HS-5 (cell line): ENCODE data around the gene SLC6A6.
A peak's percentile ranks its signal among the peaks of the same experiment; 100 is the strongest.
"Not testable (repeated sequence)": the region's sequence is repeated elsewhere in the genome, so short reads cannot be mapped to it uniquely, and the experiment has no call there.

ENCODE experiments used
- DNase-seq: peaks from one replicate; pipeline ENCODE4 v3.0.0-alpha.2; 2012; ENCODE audit warnings: low read depth

The SLC6A6 gene

DNA sequence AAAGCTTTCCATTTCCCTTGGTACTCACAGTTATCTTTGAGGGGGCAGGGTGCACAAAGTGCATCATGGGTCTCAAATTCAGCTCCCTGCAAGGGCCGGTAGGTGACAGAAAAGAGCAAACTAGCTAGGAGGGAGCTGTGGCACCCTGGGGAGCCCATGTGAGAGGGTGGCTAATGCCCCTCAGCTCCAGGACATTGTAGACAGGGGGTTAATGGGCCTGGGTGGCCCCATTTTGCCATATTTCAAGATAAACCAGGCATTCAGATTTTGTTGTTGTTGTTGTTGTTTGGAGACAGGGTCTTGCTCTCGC, 3.7 kb upstream of the SLC6A6 start:
- DNase-seq = no peak

DNA sequence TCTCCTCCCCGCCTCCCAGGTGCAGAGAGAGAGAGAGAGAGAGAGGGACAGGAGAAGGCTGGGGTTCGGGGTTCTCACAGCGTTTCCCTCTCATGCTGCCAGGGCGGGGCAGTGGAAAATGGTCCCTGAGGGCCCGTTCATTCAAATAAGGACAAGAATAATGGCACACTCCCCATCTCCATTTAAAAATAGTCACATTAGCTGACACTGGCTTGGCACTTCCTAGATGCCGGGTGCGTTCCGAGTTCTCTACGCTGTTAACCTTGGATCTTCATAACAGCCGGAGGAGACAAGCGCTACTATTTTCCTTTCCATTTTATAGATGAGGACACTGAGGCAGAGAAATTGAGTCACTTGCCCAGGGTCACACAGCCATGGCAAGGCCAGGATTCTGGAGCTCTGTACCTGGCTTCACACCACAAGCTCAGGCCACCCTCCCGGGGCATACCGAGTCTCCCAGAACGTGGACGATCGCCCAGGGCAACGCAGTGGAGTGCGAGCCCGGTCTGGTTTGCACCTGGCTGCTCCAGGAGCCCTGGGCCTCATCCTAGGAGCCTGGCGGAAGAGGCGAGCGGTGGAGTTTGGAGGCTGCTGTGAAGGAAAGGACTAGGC, 608 bp upstream of the SLC6A6 start:
- DNase-seq = no peak

DNA sequence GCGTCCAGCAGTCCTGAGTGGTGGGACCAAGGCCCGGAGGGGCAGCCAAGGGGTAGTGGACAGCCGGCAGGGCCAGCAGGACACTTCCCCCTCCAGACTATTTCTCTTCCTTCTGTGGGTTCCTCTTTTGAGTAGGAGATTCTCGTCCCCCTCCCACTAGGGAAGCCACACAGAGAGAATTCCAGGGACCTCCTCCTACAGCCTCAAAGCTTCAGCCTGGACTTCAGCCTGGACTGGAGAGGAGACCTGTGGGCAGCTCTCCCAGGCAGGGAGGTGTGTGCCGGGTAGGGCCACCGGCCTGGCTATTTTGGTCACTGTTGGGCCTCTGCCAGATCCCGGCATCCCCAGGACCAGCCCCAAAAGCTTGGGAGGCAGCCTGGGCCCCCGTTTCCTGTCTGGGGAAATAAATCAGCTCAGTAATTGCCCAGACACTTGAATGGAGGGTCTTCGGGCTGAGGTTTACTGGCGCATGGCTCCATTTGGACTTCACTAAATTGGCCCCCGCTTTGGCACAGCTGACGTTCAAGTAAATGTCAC, 1.3 kb downstream of the SLC6A6 start:
- DNase-seq = no peak

DNA sequence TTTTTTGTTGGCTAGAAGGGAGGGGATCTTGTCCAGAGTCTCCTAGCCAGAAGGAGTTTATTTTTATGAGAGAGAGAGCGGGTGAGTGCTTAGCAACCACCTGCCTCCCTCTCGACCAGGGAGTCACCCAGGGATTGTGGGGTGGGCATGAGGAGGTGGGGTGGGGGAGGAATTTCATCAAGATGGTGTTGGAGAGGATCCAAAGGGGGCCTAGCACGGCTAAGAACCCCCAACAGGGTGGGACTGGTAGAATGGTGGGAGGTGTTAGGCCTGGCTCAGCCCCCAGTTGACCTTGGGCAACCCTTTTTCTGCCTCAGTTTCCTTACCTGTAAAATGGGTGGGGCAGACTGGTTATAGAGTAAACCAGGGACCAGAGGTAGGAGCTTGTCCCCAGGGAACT, 1.8 kb downstream of the SLC6A6 start:
- DNase-seq = no peak

DNA sequence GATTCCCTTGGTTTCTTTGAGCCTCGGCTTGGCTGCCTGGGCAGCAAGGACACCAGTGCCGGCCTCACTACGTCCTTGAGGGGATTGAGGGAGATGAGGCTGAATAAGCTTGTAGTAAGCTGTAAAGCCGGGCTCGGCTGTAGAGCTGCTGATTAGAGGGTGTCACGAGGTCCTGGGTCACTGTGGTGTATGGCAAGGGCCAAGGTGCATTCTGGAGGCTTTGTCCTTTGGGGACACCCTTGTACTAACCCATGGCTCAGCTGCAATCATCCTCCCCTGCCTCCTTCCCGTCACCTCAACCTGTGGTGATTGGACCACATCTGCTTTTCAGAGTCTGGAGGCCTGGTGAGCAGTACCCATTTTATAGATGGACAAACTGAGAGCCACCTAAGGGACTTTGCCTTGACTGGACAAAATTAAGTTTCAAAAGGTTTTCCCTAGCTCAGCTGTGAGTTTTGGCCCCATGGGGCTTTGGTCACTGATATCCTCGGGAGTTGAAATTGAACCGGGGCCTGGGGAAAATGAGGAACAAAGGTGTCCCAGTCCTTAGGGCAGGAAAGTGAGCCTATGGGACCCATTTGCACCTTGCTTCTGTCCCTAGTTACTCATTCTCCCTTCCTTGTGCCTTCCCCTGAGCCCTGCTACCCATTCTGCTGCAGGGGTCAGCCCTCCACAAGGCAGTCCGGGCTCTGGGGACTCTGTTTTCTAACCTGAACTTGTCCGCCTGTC, 2.4 kb downstream of the SLC6A6 start:
- no peak for DNase-seq

DNA sequence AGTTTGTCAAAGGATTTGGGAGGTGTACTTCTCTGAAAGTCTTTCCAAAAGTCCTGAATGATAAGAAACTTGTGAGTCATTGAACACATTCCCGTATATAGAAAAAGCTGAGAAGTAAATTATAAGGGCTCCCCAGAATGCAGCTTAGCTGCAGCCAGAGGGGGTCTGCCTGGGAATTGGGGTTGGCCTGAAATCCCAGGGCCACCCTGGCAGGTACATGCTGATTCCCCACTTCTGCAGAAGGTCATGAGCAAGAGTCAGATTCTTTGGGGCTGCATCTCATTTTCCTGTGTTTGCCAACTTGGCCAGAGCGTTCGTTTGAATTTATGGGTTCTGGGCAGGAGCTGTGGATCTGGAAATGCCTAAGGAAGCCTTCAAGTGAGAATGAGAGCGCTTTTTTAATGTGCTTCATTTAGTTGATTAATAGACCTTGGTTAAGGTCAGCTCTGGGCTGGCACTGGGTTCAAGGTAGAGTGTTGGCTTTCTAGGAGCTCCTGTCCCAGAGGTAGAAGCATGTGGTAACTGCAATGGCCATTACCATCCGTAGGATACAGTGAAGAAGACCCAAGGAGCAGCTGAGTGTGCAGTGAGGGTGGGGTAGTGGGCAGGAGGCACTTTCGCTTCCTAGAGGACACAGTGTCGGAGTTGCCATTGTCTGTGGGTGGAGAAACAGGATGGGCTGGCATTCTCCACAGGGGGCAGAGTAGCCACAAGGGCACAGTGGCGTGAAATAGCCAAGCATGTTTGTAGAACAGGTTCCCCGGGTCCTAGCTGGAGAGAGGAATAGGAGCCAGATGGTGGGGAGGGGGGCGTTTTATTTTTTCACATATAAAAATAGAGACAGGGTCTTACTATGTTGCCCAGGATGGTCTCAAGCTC, 3.2 kb downstream of the SLC6A6 start:
- no peak for DNase-seq

DNA sequence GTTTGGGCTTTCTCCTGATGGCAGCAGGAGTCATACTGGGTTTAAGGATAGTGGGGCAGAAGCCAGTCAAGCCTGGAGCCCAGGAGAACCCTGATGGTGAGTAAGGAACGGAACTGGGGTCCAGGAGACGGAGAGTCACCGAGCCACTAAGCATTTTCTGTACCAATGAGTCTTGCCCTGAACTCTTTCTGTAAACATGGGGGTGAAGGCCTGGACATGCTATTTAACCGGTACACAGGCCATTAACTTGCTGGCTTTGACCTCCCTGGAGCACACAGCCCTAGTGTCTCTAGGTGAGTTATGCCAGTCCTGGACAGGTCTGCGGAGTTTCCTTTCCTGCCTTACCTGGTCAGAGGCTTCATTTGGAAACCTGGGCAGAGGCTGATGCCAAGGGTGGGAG, 3.9 kb downstream of the SLC6A6 start:
- no peak for DNase-seq

DNA sequence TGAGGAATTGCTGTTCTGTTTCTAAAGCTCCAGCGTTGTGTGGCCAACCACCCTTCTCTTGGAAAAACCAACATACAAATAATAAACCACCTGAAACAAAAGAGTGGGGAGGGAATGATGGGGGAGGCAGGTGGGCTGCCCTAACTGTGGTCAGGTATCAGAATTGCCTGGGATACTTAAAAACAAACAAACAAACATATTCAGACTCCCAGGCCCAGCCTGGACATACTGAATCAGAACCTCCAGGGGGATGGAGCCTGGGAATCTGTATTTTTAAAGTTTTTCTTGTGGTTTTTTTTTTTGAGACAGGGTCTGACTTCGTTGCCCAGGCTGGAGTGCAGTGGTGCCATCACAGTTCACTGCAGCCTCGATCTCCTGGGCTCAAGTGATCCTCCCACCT, 4.4 kb downstream of the SLC6A6 start:
- DNase-seq = no peak

DNA sequence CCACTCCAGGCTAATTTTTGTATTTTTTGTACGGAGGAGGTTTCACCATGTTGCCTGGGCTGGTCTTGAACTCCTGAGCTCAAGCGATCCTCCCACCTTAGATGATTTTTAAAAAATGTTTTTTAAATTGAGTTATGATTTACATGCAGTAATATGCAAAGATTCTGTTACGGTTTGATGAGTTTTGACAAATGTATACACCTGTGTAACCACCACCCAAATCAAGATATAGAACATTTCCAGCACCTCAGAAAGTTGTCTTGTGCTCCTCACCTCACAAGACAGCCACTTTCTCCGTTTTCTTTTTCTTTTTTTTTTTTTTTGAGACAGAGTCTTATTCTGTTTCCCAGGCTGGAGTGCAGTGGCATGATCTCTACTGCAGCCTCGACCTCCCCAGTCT, 4.8 kb downstream of the SLC6A6 start:
- no peak for DNase-seq

DNA sequence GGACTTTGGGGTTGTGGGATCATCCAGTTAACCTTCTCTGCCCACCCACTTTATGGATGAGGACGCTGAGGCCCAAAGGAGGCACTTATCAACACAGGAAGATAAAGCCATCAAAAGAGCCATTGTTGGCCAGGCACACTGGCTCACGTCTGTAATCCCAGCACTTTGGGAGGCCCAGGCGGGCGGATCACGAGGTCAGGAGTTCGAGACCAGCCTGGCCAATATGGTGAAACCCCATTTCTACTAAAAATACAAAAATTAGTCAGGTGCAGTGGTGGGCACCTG, 7.3 kb downstream of the SLC6A6 start:
- DNase-seq = not testable (repeated sequence)

DNA sequence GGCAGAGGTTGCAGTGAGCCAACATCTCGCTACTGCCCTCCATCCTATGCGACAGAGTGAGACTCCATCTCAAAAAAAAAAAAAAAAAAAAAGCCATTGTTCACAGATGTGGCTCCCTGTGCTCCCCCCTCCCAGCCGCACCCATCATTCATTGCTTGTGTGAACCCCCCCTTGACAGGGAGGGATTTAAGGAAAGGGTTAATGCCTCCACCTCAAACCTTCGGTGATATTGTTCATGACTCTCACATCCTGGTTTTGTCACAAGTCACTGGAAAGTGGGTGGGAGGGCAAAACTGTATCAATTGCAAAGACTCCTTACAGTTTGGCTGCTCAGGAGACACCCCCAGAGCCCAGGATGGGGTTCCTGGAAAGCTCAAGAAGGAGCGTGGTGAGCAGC, 7.7 kb downstream of the SLC6A6 start:
- DNase-seq = no peak

DNA sequence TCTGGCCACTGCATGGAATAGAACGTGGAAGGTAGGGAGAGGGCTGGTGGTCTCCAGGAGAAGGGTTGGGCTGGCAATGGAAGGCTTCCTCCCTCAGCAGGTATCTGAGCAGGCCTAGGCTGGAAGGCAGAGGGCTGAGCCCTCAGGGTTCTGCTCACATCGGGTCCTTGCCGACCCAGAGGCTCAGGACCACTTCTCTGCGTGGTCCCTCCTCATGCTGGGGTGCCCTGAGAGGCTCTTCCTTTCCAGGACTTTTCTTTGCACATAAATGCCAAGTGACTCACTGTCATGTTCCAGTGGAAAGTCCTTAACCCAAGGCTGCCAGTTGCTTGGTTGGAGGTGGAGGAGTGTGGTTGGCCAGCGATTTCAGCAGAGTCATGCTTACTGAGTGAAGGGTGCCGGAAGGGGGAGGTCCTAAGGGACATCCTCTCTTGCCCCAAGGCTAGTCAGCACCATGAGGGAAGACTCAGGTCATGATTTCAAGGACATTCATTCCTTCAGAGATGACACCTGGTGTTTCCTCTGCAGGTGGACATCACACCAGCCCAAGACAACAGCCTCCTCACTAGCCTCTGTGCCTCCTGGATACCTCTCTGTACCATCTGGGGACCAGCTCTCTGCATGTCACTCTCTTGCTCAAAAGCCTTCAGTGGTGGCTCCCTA, 8.2 kb downstream of the SLC6A6 start:
- DNase-seq = peak; percentile 61

DNA sequence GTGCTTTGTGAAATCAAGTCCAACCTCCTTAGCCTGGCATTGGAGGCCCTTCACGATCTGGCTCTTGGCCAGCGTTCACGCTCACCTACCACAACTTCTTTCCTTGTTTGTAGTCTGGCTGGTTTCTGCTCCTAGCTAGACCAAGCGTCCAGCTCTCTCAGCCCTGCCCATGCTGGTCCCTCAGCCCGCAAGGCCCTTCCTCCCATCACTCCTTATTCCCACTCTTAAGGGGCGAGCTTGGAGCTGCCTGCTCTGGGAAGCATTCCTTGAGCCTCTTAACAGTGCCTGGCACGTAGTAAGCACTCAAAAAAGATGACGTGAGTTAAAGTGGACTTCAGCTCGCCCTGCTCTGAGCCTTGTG, 8.7 kb downstream of the SLC6A6 start:
- DNase-seq = no peak

DNA sequence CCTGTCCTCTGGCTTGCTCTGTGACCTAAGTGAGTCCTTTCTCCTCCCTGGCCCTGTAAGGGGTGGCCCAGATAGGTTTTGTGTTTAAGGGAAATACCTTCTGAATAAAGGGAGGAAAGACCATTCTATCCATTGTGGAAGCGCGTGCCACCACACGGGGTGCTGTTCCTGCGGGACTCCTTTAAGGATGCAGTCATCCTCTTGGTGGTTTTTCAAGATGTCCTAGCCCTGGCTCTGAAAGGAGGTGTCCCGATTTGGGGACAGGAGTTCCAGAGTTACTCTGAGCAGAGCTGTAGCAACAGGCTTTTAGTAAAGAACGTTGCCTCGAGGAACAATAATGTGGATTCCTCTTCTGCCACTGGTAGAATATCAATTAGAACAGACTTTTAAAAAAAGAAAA, 9.6 kb downstream of the SLC6A6 start:
- no peak for DNase-seq

DNA sequence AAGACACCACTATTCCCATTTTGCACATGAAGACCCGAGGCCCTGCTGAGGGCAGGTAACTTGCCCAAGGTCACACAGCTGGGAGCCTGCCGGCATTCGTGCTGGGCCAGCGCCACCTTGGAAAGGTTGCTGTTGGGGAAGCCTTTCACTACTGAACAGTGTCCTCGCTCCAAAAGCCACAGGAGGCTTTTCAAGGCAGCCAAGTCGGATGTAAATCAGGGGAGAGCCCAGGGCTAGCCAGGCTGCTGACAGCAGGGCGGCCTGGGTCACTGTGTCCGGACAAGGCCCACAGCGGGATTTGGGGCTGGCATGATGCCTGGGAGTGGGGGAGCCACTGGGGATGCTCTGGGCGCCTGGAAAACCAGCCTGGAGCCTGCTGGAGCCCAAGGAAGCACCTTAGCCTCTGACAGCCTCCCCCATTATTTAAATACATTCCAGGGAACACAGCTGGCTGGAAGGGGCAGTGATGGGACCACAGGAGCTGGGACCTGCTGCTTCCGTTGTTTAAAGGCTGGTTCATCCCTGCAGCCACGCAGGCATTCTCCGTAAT, 10.5 kb downstream of the SLC6A6 start:
- DNase-seq = no peak

DNA sequence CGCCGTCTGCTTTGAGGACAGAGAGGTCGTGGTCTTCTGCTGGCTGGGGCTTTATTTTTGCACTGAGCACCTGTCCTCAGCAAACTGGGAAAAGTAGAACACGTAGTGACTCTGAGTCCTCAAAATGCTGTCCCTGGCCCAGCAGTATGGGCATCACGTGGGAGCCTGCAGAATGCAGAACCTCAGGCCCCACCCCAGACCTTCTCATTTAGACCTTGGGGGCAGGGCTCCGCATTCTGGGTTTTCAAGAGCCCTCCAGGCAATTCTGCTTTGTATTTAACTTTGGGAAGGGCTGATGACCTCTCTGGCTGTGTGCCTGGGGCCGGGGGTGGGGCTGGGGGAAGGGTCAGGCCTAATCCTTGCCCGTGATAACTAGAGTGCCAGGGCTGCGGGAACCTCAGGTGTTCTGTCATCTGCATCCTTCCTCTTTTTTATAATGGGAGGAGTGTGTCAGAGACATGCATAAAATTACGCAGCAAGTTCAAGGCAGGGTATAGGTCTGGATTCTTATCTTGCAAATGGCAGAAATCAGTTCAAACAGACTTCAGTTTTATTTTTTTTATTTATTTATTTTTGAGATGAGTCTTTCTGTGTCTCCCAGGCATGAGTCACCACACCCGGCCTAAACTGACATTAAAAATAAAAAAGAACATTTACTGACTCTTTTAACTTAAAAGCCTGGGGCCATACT, 11.1 kb downstream of the SLC6A6 start:
- DNase-seq = no peak

DNA sequence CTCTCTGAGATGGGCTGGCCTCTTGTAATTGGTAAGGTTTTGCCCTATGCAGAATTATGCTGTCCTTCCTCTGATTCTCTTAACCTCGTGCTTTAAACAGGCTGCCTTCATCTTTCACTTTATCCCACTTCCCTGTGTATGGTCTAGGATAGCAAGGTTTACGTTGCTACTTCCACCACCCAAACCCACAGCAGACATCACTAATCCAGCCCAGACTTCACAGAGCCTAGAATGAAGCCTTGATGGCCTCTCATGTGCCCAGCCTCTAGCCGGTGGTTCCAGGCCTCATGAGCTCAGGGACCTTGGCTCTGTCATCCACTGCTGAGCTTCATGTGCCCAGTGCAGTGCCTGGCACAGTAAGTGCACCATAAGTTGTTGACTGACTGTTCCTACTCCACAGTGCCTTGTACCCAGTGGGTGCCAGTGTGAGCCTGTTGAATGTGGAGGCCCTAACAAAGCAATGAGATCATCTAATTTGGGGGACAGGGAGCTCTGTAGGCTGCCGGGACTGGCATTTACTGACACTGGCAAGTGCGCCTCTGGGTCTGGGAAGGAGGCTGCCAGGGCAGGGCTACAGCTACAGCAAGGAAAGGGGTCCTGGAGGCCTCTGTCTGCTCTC, 12.5 kb downstream of the SLC6A6 start:
- DNase-seq = no peak

DNA sequence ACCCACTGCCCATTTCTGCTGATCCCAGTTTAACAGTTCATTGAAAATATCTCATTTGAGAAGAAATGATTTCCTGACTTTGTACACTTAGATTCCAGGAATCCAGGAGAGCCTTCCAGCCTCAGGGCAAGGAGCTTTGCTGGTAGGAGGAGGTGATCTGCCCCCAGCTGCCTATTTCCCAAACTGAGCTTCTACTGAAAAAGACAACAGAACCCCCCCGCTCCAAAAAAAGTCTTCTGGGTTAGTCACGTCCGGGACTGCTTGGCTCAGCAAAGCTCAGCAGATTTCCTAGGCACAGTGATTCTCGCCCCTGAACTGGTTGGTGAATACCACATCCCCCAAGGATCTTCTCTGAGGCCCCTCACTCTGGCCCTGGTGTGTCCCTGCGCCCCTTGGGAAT, 13.1 kb downstream of the SLC6A6 start:
- DNase-seq = no peak

DNA sequence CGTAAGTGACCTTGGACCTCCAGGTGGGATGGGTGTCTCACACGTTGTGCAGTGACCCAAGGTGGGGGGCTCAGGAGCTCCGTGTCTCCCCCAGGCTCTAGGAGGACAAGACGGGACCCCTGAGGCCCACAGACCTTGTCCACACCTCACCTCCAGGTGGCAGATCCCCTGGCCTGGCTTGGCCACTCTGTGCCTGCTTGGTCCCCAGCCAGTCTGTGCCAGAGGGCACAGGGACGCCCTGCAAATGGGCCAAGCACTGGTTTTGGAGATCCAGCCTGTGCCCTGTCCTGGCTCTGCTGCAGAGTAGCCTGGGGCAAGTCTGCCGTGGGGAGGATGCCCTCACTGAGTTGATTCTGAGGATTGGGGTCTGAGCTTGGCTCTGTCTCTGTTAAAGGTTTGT, 14.0 kb downstream of the SLC6A6 start:
- no peak for DNase-seq

DNA sequence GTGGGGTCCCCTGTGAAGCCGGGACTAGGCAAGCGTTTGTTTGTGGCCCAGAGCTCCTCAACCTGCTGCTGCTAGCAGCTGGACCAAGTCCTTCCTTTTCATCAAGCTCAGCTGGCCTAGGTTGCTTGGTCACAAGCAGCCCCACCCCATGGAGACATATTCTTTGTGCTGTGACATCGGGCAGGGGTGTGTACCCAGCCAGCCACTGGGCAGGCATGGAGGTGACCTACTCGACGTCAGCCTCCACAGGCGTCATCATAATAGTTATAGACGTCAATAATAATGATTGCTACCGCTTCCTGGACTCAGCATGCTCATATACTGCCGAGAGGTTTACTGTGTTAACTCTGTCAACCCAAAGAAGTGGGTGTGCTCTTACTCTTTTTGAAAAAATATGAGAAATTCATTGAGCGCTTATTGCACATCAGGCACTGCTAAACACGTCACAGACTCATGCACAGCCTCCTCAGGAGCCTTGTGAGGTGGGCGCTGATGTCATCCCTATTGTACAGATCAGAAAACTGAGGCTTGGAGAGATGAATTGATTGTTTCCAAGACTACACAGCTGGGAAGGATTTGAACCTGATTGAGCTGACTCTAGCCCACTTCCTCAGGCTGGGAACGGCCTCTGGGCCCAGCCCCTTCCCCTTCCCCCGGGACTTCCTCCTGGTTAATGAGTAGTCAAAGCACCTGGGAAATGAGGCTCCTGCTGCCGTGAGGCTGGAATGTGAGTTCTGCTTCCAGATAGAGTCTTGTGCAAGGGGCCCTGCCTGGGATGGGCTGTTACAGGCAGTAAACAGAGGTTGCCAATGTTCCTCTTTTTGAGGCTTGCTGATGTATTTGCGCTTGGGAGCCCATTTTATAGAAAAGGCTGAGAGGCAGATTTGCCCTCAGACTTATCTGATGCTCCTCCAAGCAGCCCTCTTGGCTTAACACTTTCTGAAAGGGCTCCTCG, 16.2 kb downstream of the SLC6A6 start:
- no peak for DNase-seq
